HepG2 (cell line): ENCODE measurements around the gene TCF25. TPM values are rescaled to one million over a fixed set of nuclear protein-coding genes. Genes with fewer than 3 reads are reported as not detected.

ENCODE experiments used
- ATF7-NPFF ChIP-seq: sonication (generic); formaldehyde crosslinking; IDR thresholded peaks from 2 replicates; pipeline ENCODE4 v1.8.1; 2023; ENCODE audit warnings: mild to moderate bottlenecking, low read depth, missing genetic modification reagents, moderate library complexity
- ETV6 ChIP-seq: sonication (generic); formaldehyde crosslinking; conservative IDR thresholded peaks from 2 replicates; pipeline ENCODE4 v1.4.0; 2020; ENCODE audit warnings: missing genetic modification reagents
- FOXO1 ChIP-seq: sonication (generic); formaldehyde crosslinking; IDR thresholded peaks from 2 replicates; pipeline ENCODE4 v1.4.0; 2020; ENCODE audit warnings: missing genetic modification reagents
- FOXP1 ChIP-seq, 2 experiments: fragments of 450-650 bp in 1 of 2; IDR thresholded peaks; 2 replicates each; pipeline ENCODE4 v1.6.1; 2017 to 2018; ENCODE audit warnings: antibody characterized with exemption in 1 of 2
- HNRNPK ChIP-seq: fragments of 200-400 bp; formaldehyde crosslinking; IDR thresholded peaks from 2 replicates; pipeline ENCODE4 v1.6.1; 2018; ENCODE audit warnings: low read length, low read depth, moderate library complexity, mild to moderate bottlenecking; ENCODE audit not compliant: poor library complexity, severe bottlenecking
- KMT2A ChIP-seq: sonication (generic); formaldehyde crosslinking; IDR thresholded peaks from 2 replicates; pipeline ENCODE4 v1.4.0; 2020; ENCODE audit warnings: missing genetic modification reagents
- NFRKB ChIP-seq: fragments of 450-650 bp; IDR thresholded peaks from 2 replicates; pipeline ENCODE4 v1.6.1; 2017
- RORA ChIP-seq: sonication (generic); formaldehyde crosslinking; IDR thresholded peaks from 2 replicates; pipeline ENCODE4 v1.5.0; 2020; ENCODE audit warnings: mild to moderate bottlenecking, missing genetic modification reagents, moderate library complexity
- SIN3B ChIP-seq: fragments of 150-350 bp; IDR thresholded peaks from 2 replicates; pipeline ENCODE4 v1.6.1; 2014; ENCODE audit warnings: low read length
- SMAD3 ChIP-seq: sonication (generic); formaldehyde crosslinking; IDR thresholded peaks from 2 replicates; pipeline ENCODE4 v1.4.0; 2020; ENCODE audit warnings: missing genetic modification reagents
- SRSF9 ChIP-seq: fragments of 200-400 bp; formaldehyde crosslinking; IDR thresholded peaks from 2 replicates; pipeline ENCODE4 v1.6.1; 2018; ENCODE audit warnings: borderline replicate concordance, mild to moderate bottlenecking, low read depth, low read length; ENCODE audit not compliant: insufficient read depth, poor library complexity, severe bottlenecking
- ZKSCAN8 ChIP-seq: IDR thresholded peaks from 2 replicates; pipeline ENCODE4 v1.6.1; 2016; ENCODE audit warnings: borderline replicate concordance, missing genetic modification reagents, missing compliant biosample characterization
- ZNF264 ChIP-seq: sonication (generic); formaldehyde crosslinking; IDR thresholded peaks from 2 replicates; pipeline ENCODE4 v1.4.0; 2020; ENCODE audit warnings: missing genetic modification reagents
- ZNF589 ChIP-seq: sonication (generic); formaldehyde crosslinking; conservative IDR thresholded peaks from 2 replicates; pipeline ENCODE4 v1.8.0; 2022; ENCODE audit warnings: mild to moderate bottlenecking, moderate library complexity, missing genetic modification reagents
- ZNF678 ChIP-seq: sonication (generic); formaldehyde crosslinking; IDR thresholded peaks from 2 replicates; pipeline ENCODE4 v1.4.0; 2020; ENCODE audit warnings: mild to moderate bottlenecking, missing genetic modification reagents
- ZNF788 ChIP-seq: sonication (generic); formaldehyde crosslinking; IDR thresholded peaks from 2 replicates; pipeline ENCODE4 v1.5.0; 2020; ENCODE audit warnings: mild to moderate bottlenecking, missing genetic modification reagents, borderline replicate concordance
- polyA plus RNA-seq, 8 experiments: library from polyadenylated mRNA; depleted of rRNA in 3 of 8; stranded (reverse) in 7 of 8; unstranded in 1 of 8; fragments of >200 nt; fragmentation: Illumina TruSeq in 4 of 8; extraction: Trizol in 4 of 8; gene quantifications; 2 replicates each; pipeline versions ENCODE4 v1.2.1 to v1.2.3, GENCODE V29; 2011 to 2016; ENCODE audit warnings: low read depth in 4 of 8, missing spikeins in 1 of 8, mixed read lengths in 1 of 8; ENCODE audit not compliant: insufficient read depth in 1 of 8
- total RNA-seq, 5 experiments: library from RNA; depleted of rRNA; stranded (reverse); fragments of >200 nt; fragmentation: Illumina TruSeq; extraction: Trizol; gene quantifications; 2 replicates each; pipeline ENCODE4 v1.2.3, GENCODE V29; 2016; ENCODE audit warnings: low read depth in 1 of 5
- TF ChIP-seq, protein P1 (sequence below): sonication (generic); formaldehyde crosslinking; IDR thresholded peaks from 2 replicates; pipeline ENCODE4 v1.8.0; 2022; ENCODE audit warnings: missing genetic modification reagents, mild to moderate bottlenecking, inconsistent platforms, borderline replicate concordance
- TF ChIP-seq, protein P2 (sequence below): IDR thresholded peaks from 2 replicates; pipeline ENCODE4 v1.6.1; 2016; ENCODE audit warnings: control low read depth
- TF ChIP-seq, protein P3 (sequence below): sonication (generic); formaldehyde crosslinking; IDR thresholded peaks from 2 replicates; pipeline ENCODE4 v1.9.0; 2021; ENCODE audit warnings: missing genetic modification reagents, borderline replicate concordance
- TF ChIP-seq, protein P4 (sequence below): IDR thresholded peaks from 2 replicates; pipeline ENCODE4 v1.6.1; 2016; ENCODE audit warnings: missing compliant biosample characterization, missing genetic modification reagents, borderline replicate concordance
- TF ChIP-seq, protein P5 (sequence below): sonication (generic); formaldehyde crosslinking; IDR thresholded peaks from 2 replicates; pipeline ENCODE4 v1.4.0; 2020; ENCODE audit warnings: missing genetic modification reagents
- TF ChIP-seq, protein P6 (sequence below): sonication (generic); formaldehyde crosslinking; IDR thresholded peaks from 2 replicates; pipeline ENCODE4 v1.4.0; 2020; ENCODE audit warnings: missing genetic modification reagents

Gene TCF25
- total and polyA plus RNA-seq, 2 of the 13 experiments (the other 11 are each of a cell fraction or from before 2014, with no cell fraction given) = 138 to 206 TPM

DNA sequence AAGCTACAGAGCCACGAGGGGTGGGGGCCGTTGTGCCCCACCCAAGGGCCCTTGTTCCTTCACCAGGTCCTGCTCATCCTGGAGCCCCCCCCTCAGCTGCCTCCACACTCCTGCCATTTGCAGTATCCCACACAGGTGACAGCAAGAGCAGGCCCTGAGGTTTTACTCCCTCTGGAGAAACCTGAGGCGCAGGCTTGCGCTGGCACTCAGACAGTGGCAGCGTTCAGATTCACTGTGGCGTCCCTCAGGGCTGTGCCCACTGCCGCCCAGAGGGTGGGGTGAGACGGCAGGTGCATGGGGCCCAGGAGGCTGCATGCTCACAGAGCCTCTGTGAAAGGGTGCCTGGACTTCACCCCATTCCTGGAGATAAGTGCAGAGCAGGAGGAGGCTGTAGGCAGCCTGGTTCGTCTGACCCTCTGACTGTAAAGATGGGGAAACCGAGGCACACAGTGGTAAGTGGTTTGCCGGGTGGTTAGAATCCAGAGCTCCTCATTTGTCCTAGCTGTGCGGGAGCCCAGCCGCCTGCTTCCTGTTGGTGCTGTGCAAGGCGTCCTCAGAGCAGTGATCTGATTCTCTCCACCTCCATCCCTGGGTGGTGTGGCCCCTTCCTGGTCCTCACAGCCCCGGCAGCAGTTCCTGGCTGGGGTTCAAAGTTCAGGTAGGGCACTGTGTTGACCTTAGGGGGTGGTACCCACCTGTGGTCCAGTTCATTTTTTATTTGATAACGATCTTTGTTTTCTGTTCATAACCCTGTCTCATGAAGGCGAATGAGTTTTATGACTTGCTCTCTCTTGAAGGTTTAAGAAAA is 43.6 kb upstream of the TCF25 start (continued):
- TF ChIP-seq, protein P1, sequence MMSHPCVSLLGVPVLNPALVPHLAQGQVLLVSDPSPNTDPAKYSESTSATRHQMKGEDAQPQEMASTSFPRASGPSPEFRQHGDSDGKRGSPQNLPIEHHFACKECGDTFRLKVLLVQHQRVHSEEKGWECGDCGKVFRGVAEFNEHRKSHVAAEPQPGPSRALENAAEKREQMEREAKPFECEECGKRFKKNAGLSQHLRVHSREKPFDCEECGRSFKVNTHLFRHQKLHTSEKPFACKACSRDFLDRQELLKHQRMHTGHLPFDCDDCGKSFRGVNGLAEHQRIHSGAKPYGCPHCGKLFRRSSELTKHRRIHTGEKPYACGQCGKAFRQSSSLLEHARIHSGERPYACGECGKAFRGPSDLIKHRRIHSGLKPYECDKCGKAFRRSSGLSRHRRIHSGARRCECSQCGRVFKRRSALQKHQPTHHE (CRISPR knock-in tag) = no peak
- no peak for TF ChIP-seq SIN3B
- TF ChIP-seq ATF7-NPFF (CRISPR knock-in tag) = no peak
- no peak for TF ChIP-seq FOXP1 (IDR thresholded peaks at IDR 0.05)
- 0 out of 2 replicates have a peak, but pooled peaks have one; percentile 21 for TF ChIP-seq FOXP1 (CRISPR knock-in tag; IDR thresholded peaks at IDR 0.05)
- TF ChIP-seq, protein P2, sequence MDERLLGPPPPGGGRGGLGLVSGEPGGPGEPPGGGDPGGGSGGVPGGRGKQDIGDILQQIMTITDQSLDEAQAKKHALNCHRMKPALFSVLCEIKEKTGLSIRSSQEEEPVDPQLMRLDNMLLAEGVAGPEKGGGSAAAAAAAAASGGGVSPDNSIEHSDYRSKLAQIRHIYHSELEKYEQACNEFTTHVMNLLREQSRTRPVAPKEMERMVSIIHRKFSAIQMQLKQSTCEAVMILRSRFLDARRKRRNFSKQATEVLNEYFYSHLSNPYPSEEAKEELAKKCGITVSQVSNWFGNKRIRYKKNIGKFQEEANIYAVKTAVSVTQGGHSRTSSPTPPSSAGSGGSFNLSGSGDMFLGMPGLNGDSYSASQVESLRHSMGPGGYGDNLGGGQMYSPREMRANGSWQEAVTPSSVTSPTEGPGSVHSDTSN (CRISPR knock-in tag) = no peak
- no peak for TF ChIP-seq NFRKB
- peak; percentile 69; the same call in 1 of the 2 replicates for TF ChIP-seq ZKSCAN8
- TF ChIP-seq, protein P3, sequence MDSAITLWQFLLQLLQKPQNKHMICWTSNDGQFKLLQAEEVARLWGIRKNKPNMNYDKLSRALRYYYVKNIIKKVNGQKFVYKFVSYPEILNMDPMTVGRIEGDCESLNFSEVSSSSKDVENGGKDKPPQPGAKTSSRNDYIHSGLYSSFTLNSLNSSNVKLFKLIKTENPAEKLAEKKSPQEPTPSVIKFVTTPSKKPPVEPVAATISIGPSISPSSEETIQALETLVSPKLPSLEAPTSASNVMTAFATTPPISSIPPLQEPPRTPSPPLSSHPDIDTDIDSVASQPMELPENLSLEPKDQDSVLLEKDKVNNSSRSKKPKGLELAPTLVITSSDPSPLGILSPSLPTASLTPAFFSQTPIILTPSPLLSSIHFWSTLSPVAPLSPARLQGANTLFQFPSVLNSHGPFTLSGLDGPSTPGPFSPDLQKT (CRISPR knock-in tag) = no peak
- TF ChIP-seq KMT2A = no peak
- TF ChIP-seq HNRNPK = no peak
- TF ChIP-seq, protein P4, sequence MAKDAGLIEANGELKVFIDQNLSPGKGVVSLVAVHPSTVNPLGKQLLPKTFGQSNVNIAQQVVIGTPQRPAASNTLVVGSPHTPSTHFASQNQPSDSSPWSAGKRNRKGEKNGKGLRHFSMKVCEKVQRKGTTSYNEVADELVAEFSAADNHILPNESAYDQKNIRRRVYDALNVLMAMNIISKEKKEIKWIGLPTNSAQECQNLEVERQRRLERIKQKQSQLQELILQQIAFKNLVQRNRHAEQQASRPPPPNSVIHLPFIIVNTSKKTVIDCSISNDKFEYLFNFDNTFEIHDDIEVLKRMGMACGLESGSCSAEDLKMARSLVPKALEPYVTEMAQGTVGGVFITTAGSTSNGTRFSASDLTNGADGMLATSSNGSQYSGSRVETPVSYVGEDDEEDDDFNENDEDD = no peak
- TF ChIP-seq ZNF788 (CRISPR knock-in tag) = 0 out of 2 replicates have a peak, but pooled peaks have one; percentile 60
- TF ChIP-seq RORA (CRISPR knock-in tag) = no peak
- no peak for TF ChIP-seq SRSF9
- TF ChIP-seq ZNF589 (CRISPR knock-in tag) = no peak
- peak; percentile 67; the same call in 1 of the 2 replicates for TF ChIP-seq ZNF264 (CRISPR knock-in tag)
- TF ChIP-seq, protein P5, sequence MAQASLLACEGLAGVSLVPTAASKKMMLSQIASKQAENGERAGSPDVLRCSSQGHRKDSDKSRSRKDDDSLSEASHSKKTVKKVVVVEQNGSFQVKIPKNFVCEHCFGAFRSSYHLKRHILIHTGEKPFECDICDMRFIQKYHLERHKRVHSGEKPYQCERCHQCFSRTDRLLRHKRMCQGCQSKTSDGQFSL (CRISPR knock-in tag) = peak; percentile 65
- no peak for TF ChIP-seq ETV6 (CRISPR knock-in tag)
- TF ChIP-seq FOXO1 (CRISPR knock-in tag) = peak; percentile 62; the same call in 1 of the 2 replicates
- TF ChIP-seq ZNF678 = no peak
- TF ChIP-seq, protein P6, sequence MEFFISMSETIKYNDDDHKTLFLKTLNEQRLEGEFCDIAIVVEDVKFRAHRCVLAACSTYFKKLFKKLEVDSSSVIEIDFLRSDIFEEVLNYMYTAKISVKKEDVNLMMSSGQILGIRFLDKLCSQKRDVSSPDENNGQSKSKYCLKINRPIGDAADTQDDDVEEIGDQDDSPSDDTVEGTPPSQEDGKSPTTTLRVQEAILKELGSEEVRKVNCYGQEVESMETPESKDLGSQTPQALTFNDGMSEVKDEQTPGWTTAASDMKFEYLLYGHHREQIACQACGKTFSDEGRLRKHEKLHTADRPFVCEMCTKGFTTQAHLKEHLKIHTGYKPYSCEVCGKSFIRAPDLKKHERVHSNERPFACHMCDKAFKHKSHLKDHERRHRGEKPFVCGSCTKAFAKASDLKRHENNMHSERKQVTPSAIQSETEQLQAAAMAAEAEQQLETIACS (CRISPR knock-in tag) = no peak
- TF ChIP-seq SMAD3 (CRISPR knock-in tag) = peak; percentile 81
